Measurements from ENCODE around the gene NFYB.

The NFYB gene

DNA sequence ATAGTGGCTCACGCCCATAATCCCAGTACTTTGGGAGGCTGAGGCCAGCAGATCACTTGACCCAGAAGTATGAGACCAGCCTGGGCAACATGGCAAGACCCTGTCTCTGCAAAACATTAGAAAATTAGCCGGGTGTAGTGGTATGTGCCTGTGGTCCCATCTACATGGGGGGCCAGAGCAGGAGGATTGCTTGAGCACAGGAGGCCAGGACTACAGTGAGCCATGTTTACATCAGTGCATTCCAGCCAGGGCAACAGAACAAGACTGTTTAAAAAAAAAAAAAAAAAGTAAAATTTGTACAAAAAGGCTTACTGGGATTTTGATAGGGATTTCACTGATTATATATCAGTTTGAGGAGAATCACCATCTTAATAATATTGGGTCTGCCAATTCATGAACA lies 65.9 kb downstream of the NFYB start:
- Mint-ChIP-seq H3K27ac (no peak overlapping the region), H3K4me3 (no peak overlapping the region), H3K36me3 (peaks cover 22 to 30% of the 10 kb centered on the region in 2 donors), H3K27me3 (no peaks in the 10 kb centered on the region), H3K9me3 (no peaks in the 10 kb centered on the region), H3K4me1 (peaks cover 0 to 3% of the 10 kb centered on the region in 2 donors)
- ATAC-seq (replicated peaks) (no peak), DNase-seq (no peak)

Measured in stimulated activated naive B cell treated with anti-CD40 and anti-IgM and Interleukin-4, amounts not matched to agents 10 μg/mL and 1 μg/mL and 100 μg/mL, for 72 hours (primary cell).